Stimulated activated CD4-positive, alpha-beta T cell treated with anti-CD3 and anti-CD28 coated beads, TNF-alpha, amount 100 ng/mL, for 4 hours (primary cell): Measurements from ENCODE around the gene FOXS1.
A peak's percentile ranks its signal among the peaks of the same experiment; 100 is the strongest.
"Not testable (repeated sequence)": the region's sequence is repeated elsewhere in the genome, so short reads cannot be mapped to it uniquely, and the experiment has no call there.

Experiments
- DNase-seq, 3 experiments: peaks; one replicate each; pipeline ENCODE4 v3.0.0-alpha.2; 2020; ENCODE audit warnings: low read depth in 3 of 3

Gene FOXS1

DNA sequence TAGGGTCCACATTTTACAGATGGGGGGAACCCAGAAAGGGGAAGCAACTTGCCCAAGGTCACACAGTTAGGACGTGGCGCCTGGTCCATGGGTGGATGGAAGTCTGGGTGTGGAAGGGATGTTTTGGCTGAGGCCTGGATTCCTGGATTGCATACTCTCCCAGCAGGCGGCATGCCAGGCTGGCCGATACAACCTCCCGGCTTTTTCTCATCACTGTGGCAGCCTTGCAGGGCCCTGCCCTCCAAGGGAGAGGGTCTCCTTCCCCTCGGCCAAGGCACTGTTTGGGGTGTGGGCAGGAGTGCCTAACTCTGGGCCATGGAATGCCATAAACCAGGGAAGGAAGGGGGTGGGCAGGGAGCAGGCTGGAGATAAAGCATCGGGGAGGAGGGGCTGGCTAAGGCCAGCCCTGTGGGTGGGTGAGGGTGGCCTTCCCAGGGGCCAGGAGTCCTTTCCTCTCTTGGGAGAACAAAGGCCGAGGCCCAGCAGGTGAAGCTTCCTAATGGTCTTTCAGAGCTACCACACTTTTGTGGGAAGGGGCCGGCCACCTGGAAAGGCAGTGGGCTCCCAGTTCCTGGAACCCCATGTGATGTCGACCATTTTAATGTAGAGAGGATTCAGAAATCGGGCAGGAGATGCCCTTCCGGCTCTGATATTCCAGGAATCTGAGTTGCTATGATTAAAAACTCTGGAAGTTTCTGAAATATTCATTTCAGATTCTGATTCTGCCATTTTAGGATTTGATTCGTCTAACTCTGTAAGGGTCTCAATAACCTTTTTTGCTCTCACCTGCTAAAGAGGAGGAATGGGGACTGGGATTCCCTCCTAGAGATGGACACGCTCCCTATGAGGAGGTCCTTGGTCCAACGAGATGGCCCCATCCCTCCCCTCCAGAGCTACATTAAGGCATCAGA is 4.2 kb downstream of the FOXS1 start:
- no peak for DNase-seq

GRCh38 chr20:31839782-31840487 is 5.5 kb downstream of the FOXS1 start:
- no peak for DNase-seq

DNA sequence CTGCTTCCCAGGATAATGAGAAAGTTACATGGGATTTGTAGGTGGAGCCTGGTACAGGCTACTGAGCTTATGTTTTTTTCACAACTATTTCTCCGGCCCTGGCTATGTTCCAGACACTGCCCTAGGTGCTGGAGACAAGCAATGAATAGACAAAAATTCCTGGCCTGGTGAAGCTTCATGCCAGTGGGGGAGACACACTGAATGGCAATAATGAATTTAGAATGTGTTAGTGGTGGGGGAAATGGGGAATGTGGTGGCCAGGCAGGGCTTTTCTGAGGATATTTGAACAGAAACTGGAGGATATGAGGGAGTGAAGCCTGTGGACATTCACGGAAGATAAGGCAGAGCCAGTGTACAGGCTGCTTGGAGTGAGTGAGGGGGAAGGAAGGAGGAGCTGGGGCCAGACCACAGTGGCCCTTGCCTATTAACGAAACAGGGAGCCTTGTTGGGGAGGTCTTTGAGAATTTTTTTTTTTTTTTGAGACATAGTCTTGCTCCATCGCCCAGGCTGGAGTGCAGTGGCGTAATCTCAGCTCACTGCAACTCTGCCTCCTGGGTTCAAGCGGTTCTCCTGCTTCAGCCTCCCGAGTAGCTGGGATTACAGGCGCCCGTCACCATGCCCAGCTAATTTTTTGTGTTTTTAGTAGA is 6.6 kb downstream of the FOXS1 start:
- no peak for DNase-seq

DNA sequence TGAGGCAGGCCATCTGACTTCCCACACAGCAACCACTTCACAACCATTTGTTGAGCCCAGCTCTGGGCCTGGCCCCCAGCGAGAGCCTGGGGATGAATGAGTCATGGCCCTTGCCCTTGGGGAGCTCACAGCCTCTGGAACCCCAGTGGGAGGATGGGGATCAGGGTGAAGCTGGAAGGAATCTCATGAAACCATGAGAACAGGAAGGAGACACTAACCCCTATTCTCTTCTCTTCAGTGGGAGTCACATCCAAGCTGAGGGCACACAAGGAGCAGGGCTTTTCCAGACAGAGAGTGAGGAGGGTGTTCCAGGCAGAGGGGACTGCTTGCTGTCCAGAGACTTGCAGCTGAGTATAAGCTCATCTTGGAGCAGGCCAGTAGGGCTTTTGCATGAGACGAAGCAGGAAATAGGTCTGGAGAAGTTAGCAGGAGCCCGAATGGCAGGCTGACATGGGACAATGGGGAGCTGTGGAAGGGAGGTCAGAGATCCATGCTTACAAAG is 7.5 kb downstream of the FOXS1 start:
- DNase-seq, result no peak

DNA sequence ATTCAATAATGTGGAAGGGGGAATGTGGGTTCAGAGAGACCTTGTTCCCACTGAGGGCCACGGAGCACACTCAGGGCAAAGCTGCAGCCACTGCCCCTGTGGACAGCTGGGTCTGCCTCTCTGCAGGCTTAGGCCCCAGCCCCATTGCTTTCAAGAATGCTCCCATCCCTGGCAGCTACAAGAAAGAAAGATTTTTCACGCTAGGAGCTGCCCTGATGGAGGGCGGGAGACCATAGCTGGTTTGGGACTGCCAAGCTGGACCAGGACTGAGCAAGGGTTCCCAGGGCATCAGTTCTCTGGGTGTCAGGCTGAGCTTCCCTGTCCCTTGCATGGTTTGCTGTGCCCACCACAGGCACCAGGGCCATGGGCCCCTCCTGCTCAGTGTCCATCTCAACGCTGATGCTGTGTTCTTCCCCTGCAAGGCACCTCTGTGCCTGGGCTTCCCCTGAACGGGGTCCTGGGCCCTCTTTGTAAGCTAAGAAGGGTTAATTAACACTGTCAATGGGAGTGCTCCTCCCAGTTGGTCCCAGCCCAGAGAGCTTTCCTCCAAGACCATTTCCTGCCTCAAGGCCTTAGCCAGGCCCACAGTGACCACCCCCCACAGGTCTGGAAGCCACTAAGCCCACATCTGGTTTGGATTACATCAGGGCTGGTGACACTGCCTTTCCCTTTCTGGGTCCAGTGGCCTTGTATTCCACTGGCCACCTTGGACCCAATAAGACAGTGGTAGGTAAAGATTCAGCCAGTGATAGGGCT is 8.4 kb downstream of the FOXS1 start:
- no peak for DNase-seq

- no peak for DNase-seq
These were observed 9.2 kb downstream of the FOXS1 start for GRCh38 chr20:31835977-31836852.

- no peak for DNase-seq
These were observed 9.8 kb downstream of the FOXS1 start for GRCh38 chr20:31835554-31835953.

- DNase-seq, result no peak
These were observed 11.4 kb downstream of the FOXS1 start for GRCh38 chr20:31833931-31834521.

- DNase-seq, result peak; percentile 18 to 35 (median 27)
These were observed 12.1 kb downstream of the FOXS1 start for GRCh38 chr20:31833130-31833930.

DNA sequence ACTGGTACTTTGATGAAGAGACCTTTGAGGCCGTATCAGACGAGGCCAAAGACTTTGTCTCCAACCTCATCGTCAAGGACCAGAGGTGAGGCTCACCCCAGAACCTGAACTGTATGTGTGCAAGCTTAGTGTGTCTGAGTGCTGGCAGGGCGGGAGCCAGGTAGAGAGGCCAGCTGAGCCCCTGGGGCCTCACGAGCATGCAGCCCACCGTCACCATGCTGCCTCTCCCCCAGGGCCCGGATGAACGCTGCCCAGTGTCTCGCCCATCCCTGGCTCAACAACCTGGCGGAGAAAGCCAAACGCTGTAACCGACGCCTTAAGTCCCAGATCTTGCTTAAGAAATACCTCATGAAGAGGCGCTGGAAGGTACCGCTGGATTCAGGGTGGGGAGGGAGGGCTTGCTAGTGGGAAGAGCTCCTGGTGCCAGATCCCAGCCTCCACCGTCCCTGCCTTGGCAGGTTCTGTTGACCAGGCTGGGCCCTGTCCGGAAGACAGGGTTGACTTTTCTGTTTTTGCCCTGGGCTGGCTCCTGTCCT is 13.6 kb downstream of the FOXS1 start:
- DNase-seq, result no peak

DNA sequence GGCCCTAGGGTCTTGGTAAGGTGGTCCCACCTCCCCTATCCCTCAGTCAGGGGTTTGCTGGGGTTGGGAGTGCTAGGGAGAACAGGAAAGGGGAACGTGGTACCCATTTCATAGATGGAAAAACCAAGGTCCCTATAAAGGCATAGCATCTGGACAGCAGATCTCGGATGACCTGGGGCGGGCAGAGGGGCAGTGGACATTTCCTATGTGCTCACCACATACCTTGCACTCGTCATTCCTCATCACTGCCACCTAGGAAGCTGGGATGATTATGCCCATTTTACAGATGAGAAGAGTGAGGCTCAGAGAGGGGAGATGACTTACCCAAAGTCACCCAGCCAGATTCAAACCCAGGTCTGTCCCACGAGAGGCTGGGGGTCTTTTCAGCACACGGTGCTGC is 14.2 kb downstream of the FOXS1 start:
- DNase-seq, result no peak

DNA sequence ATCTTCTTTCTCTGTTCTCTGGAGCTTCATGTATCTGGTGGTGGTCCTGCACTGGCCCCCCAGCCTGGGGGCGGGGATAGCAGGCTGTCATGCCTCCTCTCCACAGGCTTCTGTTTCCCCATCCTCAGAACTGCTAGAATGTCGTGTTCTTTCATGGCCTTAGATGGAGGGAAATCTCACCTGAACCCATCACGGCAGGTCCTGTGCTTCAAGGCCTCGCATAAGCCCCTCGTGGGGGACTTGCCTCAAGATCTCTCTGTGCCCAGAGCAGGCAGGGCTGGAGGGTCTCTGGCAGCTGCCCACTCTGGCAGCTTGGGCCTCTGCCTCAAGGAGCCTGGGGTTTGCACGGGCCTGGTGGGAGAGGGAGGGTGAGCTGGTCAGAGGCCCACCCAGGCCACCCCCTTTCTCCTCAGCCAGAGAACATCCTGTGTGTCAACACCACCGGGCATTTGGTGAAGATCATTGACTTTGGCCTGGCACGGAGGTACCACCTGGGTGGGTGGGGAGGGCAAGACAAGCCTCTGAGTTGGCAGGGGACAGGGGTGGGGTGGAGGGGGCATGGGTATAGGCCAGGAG is 14.9 kb downstream of the FOXS1 start:
- DNase-seq, result no peak

GRCh38 chr20:31829731-31830130 is 15.7 kb downstream of the FOXS1 start:
- no peak for DNase-seq

DNA sequence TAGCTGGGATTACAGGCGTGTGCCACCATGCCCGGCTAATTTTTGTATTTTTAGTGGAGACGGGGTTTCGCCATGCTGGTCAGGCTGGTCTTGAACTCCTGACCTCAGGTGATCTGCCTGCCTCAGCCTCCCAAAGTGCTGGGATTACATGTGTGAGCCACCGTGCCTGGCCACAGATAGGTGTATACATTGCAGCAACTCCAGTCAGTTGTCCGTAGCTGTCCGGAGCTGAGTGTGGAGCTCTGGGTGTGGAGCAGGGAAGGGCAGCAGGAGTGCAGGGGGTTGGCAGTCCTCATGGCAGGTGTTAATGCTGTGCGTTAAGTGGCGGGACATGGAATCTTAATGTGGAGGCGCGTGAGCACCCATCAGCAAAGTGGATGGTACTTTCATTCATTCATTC is 17.4 kb downstream of the FOXS1 start:
- DNase-seq, result not testable (repeated sequence)

DNA sequence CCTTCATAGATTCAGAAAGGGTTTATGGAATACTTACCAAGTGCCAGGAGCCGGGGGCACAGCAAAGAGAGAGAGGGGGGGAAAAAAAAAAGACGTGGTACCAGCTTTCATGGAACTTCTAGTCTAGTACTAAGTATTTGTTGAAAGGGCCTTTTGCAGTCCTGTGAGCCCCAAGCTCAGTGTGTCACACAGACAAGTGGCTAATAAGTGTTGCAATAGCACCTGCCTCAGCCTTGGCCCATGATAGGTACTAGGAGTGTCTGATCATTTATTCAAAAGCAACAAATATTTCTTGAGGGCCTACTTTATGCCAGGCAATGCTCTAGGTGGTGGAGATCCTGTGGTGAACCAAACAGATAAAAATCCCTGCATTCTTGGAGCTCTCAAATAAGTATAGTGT is 18.3 kb downstream of the FOXS1 start:
- DNase-seq, result no peak

GRCh38 chr20:31826074-31826473 is 19.3 kb downstream of the FOXS1 start:
- DNase-seq, result no peak

- no peak for DNase-seq
These were observed 20.7 kb downstream of the FOXS1 start for GRCh38 chr20:31824554-31825313.

GRCh38 chr20:31824125-31824485 is 21.3 kb downstream of the FOXS1 start:
- no peak for DNase-seq
